WERI-Rb-1 (cell line): ENCODE measurements around the gene CDC6.

Experiments used
- DNase-seq: peaks from one replicate; pipeline ENCODE4 v3.0.0-alpha.2; 2020
- H3K27ac ChIP-seq: fragments of 250-450 bp; sonication (Bioruptor Pico); 2 replicates; pipeline ENCODE4 v1.5.1; 2020; ENCODE audit warnings: mild to moderate bottlenecking, moderate library complexity
- H3K27me3 ChIP-seq: fragments of 250-450 bp; sonication (Bioruptor Pico); 2 replicates; pipeline ENCODE4 v1.5.1; 2021; ENCODE audit warnings: mild to moderate bottlenecking, low read depth, moderate library complexity; ENCODE audit not compliant: insufficient read depth, severe bottlenecking
- H3K36me3 ChIP-seq: fragments of 250-450 bp; sonication (Bioruptor Pico); 2 replicates; pipeline ENCODE4 v1.5.1; 2020; ENCODE audit warnings: mild to moderate bottlenecking, moderate library complexity
- H3K4me3 ChIP-seq: 2 replicates; pipeline ENCODE4 v1.5.1; 2011; ENCODE audit warnings: low read depth, mild to moderate bottlenecking, control low read depth, low read length
- H3K9me3 ChIP-seq: fragments of 250-450 bp; sonication (Bioruptor Pico); 2 replicates; pipeline ENCODE4 v1.5.1; 2021; ENCODE audit warnings: mild to moderate bottlenecking, moderate library complexity; ENCODE audit not compliant: severe bottlenecking
- CTCF ChIP-seq: IDR thresholded peaks from 2 replicates; pipeline ENCODE4 v1.5.1; 2011; ENCODE audit warnings: low read depth, mild to moderate bottlenecking, control low read depth, inconsistent platforms, low read length

The CDC6 gene

GRCh38 chr17:40306395-40306794, 18.7 kb downstream of the CDC6 start:
- no peak for TF ChIP-seq CTCF
- Histone ChIP-seq H3K36me3 (peaks cover 38% of the 10 kb centered on the region), H3K9me3 (no peaks in the 10 kb centered on the region), H3K27me3 (no peaks in the 10 kb centered on the region), H3K27ac (peak overlapping the region; percentile 78), H3K4me3 (no peak overlapping the region)
- DNase-seq = no peak

- no peak for TF ChIP-seq CTCF
Measured at GRCh38 chr17:40307001-40307730, 19.5 kb downstream of the CDC6 start.

GRCh38 chr17:40307740-40308239, 20.1 kb downstream of the CDC6 start:
- H3K4me3 ChIP-seq = no peak overlapping the region
- H3K9me3 ChIP-seq = no peaks in the 10 kb centered on the region
- H3K27ac ChIP-seq = peak overlapping the region; percentile 78
- no peaks in the 10 kb centered on the region for H3K27me3 ChIP-seq
- TF ChIP-seq CTCF = no peak
- peak; percentile 20 for DNase-seq
- peaks cover 24% of the 10 kb centered on the region for H3K36me3 ChIP-seq

More at GRCh38 chr17:40307001-40307730, 19.5 kb downstream of the CDC6 start:
- peak overlapping the region; percentile 78 for H3K27ac ChIP-seq
- peak overlapping the region; percentile 11 for H3K4me3 ChIP-seq
- H3K27me3 ChIP-seq = no peaks in the 10 kb centered on the region
- DNase-seq = peak; percentile 87
- H3K36me3 ChIP-seq = peaks cover 31% of the 10 kb centered on the region
- no peaks in the 10 kb centered on the region for H3K9me3 ChIP-seq

GRCh38 chr17:40309031-40309948, 21.6 kb downstream of the CDC6 start, which contains the start of gene RARA:
Gene RARA (plus strand): TSS chr17:40309180. CDS start chr17:40331219, 22,039 bp downstream.
- Histone ChIP-seq H3K27ac (peak within 1 kb of the TSS; percentile 78), H3K36me3 (peaks cover 9% of the 10 kb centered on the region), H3K9me3 (no peaks in the 10 kb centered on the region), H3K4me3 (peak within 1 kb of the TSS; percentile 66), H3K27me3 (no peaks in the 10 kb centered on the region)
- TF ChIP-seq CTCF = no peak
- DNase-seq = peak; percentile 90

GRCh38 chr17:40309949-40310510, 22.4 kb downstream of the CDC6 start:
- no peaks in the 10 kb centered on the region for H3K9me3 ChIP-seq
- H3K36me3 ChIP-seq = peaks cover 3% of the 10 kb centered on the region
- H3K4me3 ChIP-seq = peak overlapping the region; percentile 66
- peak; percentile 79 for DNase-seq
- H3K27me3 ChIP-seq = no peaks in the 10 kb centered on the region
- TF ChIP-seq CTCF = no peak
- peak overlapping the region; percentile 78 for H3K27ac ChIP-seq
